ENCODE data around the gene ACAA1. TPM values are rescaled to one million over a fixed set of nuclear protein-coding genes. Genes with fewer than 3 reads are reported as not detected.
A peak's percentile ranks its signal among the peaks of the same experiment; 100 is the strongest.

ACAA1 gene
- total and polyA plus RNA-seq, 2 of the 13 experiments (the other 11 are each of a cell fraction or from before 2014, with no cell fraction given) = 60.8 to 188 TPM

- TF ChIP-seq ZBTB43 (CRISPR knock-in tag; conservative IDR thresholded peaks at IDR 0.05) (0 out of 2 replicates have a peak, but pooled peaks have one; percentile 23), FIP1L1 (IDR thresholded peaks at IDR 0.05; ENCODE audit: borderline replicate concordance, insufficient read depth, low read depth, low read length) (no peak), ZNF235 (CRISPR knock-in tag; IDR thresholded peaks at IDR 0.05; ENCODE audit: borderline replicate concordance) (peak; percentile 36; the same call in 1 of the 2 replicates), GTF2F1 (IDR thresholded peaks at IDR 0.05; ENCODE audit: low read length) (no peak), PRMT3 (CRISPR knock-in tag; IDR thresholded peaks at IDR 0.05; ENCODE audit: borderline replicate concordance, low read depth) (0 out of 2 replicates have a peak, but pooled peaks have one; percentile 81), ZNF549 (CRISPR knock-in tag; IDR thresholded peaks at IDR 0.05) (no peak), CEBPG (CRISPR knock-in tag; IDR thresholded peaks at IDR 0.05) (peak; percentile 20; the same call in 1 of the 2 replicates), ZBTB4 (CRISPR knock-in tag; IDR thresholded peaks at IDR 0.05; ENCODE audit: borderline replicate concordance) (peak; percentile 43; the same call in 1 of the 2 replicates), ZBTB38 (CRISPR knock-in tag; IDR thresholded peaks at IDR 0.05) (peak; percentile 57; the same call in 1 of the 2 replicates), CBX5 (CRISPR knock-in tag; IDR thresholded peaks at IDR 0.05; ENCODE audit: borderline replicate concordance) (no peak), RCOR2 (CRISPR knock-in tag; IDR thresholded peaks at IDR 0.05) (peak; percentile 63), BRCA1 (CRISPR knock-in tag; IDR thresholded peaks at IDR 0.05) (0 out of 2 replicates have a peak, but pooled peaks have one; percentile 45), ZNF510 (CRISPR knock-in tag; IDR thresholded peaks at IDR 0.05; ENCODE audit: low read depth) (no peak), ZNF619 (CRISPR knock-in tag; IDR thresholded peaks at IDR 0.05) (0 out of 2 replicates have a peak, but pooled peaks have one; percentile 34), ZNF766 (CRISPR knock-in tag; IDR thresholded peaks at IDR 0.05; ENCODE audit: borderline replicate concordance) (peak; percentile 84; the same call in 1 of the 2 replicates), ZNF318 (CRISPR knock-in tag; IDR thresholded peaks at IDR 0.05) (no peak)
Measured at GRCh38 chr3:38164952-38165721, 28.2 kb upstream of the ACAA1 start, which contains the start of gene OXSR1 (continued).
